ENCODE results near the gene COX6B2.

DNA sequence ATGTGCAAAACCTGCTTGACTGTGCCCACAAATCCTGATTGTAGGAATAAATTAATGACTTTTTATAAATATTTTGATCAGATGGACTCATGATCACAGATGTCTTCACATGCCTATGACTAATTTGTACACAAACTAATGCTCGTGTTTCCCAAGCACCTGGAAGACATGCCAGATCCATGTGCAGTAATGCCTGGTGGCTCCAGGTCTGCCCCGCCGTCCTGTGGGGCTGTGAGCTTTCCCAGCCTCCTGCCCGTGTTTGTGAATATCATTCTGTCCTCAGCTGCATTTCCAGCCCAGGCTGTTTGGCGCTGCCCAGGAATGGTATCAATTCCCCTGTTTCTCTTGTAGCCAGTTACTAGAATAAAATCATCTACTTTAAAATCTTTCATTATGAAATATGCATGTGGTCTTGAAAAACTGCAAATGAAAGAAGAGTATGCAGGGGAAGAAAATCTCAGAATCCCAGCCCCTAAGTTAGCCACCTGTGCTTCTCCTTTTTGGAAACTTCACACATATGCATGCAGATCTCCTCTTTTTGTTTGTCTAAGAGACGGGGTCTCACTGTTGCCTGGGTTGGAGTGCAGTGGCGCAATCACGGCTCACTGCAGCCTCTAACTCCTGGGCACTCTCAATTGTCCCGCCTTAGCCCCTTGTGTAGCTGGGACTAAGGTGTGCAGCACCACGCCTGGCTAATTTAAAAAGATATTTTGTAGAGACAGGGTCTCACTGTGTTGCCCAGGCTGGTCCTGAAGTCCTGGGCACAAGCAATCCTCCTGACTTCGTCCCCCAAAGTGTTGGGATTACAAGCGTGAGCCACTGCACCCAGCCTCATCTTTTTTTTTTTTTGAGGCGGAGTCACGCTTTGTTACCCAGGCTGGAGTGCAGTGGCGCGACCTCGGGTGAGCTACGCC lies 37.4 kb upstream of the COX6B2 start:
- TF ChIP-seq, protein P1, sequence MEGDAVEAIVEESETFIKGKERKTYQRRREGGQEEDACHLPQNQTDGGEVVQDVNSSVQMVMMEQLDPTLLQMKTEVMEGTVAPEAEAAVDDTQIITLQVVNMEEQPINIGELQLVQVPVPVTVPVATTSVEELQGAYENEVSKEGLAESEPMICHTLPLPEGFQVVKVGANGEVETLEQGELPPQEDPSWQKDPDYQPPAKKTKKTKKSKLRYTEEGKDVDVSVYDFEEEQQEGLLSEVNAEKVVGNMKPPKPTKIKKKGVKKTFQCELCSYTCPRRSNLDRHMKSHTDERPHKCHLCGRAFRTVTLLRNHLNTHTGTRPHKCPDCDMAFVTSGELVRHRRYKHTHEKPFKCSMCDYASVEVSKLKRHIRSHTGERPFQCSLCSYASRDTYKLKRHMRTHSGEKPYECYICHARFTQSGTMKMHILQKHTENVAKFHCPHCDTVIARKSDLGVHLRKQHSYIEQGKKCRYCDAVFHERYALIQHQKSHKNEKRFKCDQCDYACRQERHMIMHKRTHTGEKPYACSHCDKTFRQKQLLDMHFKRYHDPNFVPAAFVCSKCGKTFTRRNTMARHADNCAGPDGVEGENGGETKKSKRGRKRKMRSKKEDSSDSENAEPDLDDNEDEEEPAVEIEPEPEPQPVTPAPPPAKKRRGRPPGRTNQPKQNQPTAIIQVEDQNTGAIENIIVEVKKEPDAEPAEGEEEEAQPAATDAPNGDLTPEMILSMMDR (IDR thresholded peaks at IDR 0.05) = no peak
- TF ChIP-seq, protein P2, sequence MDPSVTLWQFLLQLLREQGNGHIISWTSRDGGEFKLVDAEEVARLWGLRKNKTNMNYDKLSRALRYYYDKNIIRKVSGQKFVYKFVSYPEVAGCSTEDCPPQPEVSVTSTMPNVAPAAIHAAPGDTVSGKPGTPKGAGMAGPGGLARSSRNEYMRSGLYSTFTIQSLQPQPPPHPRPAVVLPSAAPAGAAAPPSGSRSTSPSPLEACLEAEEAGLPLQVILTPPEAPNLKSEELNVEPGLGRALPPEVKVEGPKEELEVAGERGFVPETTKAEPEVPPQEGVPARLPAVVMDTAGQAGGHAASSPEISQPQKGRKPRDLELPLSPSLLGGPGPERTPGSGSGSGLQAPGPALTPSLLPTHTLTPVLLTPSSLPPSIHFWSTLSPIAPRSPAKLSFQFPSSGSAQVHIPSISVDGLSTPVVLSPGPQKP (IDR thresholded peaks at IDR 0.05; ENCODE audit: low read depth, low read length) = no peak
- TF ChIP-seq CBX8 (IDR thresholded peaks at IDR 0.05) = no peak
- TF ChIP-seq NFE2L2 (conservative IDR thresholded peaks at IDR 0.05; ENCODE audit: low read length) = no peak
- no peak for TF ChIP-seq SREBF2 (IDR thresholded peaks at IDR 0.05)
- TF ChIP-seq EP300 (IDR thresholded peaks at IDR 0.05) = no peak
- no peak for TF ChIP-seq POLR2A (IDR thresholded peaks at IDR 0.05; ENCODE audit: low read length)
- no peak for TF ChIP-seq ZFP36 (IDR thresholded peaks at IDR 0.05; ENCODE audit: borderline replicate concordance, partially characterized antibody)
- no peak for TF ChIP-seq HOXA7 (CRISPR knock-in tag; IDR thresholded peaks at IDR 0.05)
- TF ChIP-seq CHD4 (IDR thresholded peaks at IDR 0.05; ENCODE audit: borderline replicate concordance) = no peak
- TF ChIP-seq EHF (CRISPR knock-in tag; IDR thresholded peaks at IDR 0.05) = no peak
